ENCODE measurements around the gene VAMP8.
A peak's percentile ranks its signal among the peaks of the same experiment; 100 is the strongest.

GRCh38 chr2:85602476-85603234 is 25.3 kb downstream of the VAMP8 start, which contains the start of gene TMEM150A:
- TF ChIP-seq CTCF (IDR thresholded peaks at IDR 0.05) (peak in 2 of 3 experiments; percentile 25 to 56), POLR2A (IDR thresholded peaks at IDR 0.05) (peak in 1 of 2 donors; percentile 77)
